Fibroblast of pulmonary artery (primary cell): ENCODE results near the gene IL3RA.
"Not testable (repeated sequence)": the region's sequence is repeated elsewhere in the genome, so short reads cannot be mapped to it uniquely, and the experiment has no call there.

Experiments
- DNase-seq: peaks from one replicate; pipeline ENCODE4 v3.0.0-alpha.2; 2010; ENCODE audit warnings: low read depth
- H3K4me3 ChIP-seq: replicated peaks from 2 replicates; pipeline ENCODE4 v1.5.1; 2011; ENCODE audit warnings: low read depth, mild to moderate bottlenecking, control low read depth, low read length, moderate library complexity
- TF ChIP-seq, protein P1 (sequence below): IDR thresholded peaks from 2 replicates; pipeline ENCODE4 v1.5.1; 2011; ENCODE audit warnings: mild to moderate bottlenecking, control low read depth, low read length, inconsistent platforms; ENCODE audit errors: missing control alignments

Gene IL3RA

DNA sequence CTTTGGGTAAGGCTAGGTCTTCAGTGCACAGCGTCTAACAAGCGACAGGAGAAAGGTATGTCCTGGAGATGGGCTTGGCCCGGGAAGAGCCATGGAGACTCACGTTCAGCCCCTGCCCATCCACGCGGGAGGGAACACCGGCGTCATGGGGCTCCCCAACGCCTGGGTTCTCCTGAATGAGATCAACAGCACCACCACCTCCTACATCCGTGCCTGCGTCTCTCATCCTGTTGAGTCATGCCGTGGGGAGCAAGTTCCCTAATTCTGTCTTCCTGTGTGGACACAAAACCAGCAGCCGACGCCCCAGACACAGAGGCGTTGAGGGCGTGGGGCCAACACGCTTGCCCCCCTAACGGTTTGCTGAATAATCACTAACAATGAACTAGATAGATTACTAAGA lies 20.1 kb upstream of the IL3RA start:
- no peak overlapping the region for H3K4me3 ChIP-seq
- TF ChIP-seq, protein P1, sequence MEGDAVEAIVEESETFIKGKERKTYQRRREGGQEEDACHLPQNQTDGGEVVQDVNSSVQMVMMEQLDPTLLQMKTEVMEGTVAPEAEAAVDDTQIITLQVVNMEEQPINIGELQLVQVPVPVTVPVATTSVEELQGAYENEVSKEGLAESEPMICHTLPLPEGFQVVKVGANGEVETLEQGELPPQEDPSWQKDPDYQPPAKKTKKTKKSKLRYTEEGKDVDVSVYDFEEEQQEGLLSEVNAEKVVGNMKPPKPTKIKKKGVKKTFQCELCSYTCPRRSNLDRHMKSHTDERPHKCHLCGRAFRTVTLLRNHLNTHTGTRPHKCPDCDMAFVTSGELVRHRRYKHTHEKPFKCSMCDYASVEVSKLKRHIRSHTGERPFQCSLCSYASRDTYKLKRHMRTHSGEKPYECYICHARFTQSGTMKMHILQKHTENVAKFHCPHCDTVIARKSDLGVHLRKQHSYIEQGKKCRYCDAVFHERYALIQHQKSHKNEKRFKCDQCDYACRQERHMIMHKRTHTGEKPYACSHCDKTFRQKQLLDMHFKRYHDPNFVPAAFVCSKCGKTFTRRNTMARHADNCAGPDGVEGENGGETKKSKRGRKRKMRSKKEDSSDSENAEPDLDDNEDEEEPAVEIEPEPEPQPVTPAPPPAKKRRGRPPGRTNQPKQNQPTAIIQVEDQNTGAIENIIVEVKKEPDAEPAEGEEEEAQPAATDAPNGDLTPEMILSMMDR = no peak
- DNase-seq = no peak

DNA sequence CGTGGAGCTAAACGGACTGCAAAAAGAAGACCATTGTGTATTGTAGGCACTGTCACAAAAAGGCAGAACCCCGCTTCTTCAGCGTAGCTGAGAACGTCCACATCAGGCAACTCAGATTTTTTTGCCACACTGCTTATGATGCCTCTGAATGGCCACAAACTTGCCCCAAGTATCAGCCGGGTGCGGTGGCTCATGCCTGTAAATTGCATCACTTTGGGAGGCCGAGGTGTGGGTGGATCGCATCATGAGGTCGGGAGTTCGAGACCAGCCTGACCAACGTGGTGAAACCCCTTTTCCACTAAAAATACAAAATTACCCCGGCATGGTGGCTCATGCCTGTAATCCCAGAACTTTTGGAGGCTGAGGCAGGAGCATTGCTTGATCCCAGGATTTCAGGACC lies 14.9 kb upstream of the IL3RA start:
- no peak overlapping the region for H3K4me3 ChIP-seq
- no peak for DNase-seq
- TF ChIP-seq, protein P1 = no peak

DNA sequence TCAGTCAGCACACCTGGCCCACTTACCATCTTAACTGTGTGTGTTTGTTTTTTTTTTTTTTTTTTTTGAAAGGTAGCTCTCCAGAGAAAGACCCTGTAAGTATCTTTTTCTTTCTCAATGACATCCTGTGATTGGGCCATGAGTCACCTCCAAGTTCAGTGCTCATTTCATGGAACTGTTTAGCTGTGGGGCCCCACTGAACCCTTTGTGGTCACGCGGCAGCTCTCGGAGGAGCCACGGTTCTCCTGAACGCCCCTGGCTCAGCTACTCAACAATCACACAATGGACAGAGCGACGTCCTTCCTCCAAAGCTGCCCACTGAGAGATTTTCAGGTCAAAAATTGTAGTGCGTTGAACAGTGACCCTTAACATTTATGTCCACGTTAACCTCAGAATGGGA lies 14.2 kb upstream of the IL3RA start:
- no peak for DNase-seq
- TF ChIP-seq, protein P1 = no peak
- no peak overlapping the region for H3K4me3 ChIP-seq

DNA sequence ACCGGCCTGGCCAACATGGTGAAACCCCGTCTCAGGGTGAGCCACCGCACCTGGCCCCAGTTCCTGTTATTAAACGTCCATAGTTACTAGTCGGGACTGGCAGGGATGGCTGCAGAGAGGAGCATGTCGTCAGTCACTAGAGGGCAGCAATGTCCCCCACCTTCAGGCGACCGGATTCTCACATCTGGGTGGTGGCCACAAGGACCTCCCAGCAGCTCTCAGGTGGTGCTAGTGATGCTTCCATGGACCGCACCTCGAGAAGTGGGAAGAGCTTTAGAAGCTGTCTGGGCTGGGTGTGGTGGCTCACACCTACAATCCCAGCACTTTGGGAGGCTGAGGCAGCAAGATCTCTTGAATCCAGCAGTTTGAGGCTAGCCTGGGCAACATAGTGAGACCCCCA lies 13.3 kb upstream of the IL3RA start:
- no peak overlapping the region for H3K4me3 ChIP-seq
- TF ChIP-seq, protein P1 = no peak
- DNase-seq = no peak

DNA sequence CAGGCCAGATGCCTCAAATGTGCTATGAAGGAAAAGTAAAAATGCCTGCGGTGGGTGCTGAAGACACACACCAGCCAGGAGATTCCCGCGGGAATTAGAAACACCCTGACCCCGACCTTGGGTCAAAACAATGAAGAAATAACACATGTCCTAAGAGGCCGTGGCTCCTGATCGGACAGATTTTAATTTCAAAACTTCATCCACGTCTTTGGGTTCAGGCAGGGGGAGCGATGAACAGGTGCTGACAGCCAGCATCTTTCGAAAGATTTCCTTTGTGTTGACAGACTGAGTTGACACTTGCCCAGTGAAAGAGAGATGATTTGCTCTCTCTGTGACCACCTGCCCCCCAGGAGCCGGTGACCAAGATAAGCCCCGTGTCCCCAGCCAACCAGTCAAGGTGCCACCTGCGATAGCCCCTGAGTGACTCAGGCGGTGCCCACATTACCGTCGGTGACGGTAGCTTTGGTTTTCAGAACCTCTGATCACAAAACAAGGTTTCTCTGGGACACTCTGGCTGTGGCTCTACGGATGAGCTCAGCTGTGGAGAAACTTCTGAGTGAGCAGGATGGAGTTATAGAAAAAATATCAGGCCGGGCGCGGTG lies 11.0 kb upstream of the IL3RA start:
- no peak for DNase-seq
- no peak overlapping the region for H3K4me3 ChIP-seq
- TF ChIP-seq, protein P1 = no peak

DNA sequence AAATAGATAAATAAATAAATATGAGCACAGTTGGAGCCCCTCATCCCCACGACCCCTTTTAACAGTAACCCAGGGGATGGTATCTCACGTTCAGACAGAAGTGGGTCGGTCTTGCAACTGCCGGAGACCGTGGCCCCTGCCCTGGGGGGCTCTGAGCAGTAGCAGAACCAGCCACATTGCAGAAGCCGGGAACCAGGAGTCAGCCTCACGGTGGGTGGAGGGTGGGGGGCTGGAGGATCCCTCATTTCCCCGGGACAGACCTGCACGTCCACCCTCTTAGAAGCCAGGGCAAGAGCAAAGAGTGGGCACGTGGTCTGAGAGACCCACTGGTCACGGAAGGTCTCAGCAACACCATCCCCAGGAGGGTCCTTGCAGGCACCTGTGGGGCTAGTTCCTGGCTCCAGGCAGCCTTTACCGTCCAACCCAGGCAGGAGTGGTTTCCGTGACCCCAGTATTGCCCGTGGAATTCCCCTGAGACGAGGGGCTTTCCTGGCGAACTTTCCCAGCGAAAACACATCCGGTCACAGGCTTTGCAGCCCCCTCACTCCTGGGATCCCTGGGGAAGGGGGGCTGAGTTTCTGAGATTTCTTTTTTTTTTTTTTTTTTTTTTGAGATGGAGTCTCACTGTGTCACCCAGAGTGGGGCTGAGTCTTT lies 8.8 kb upstream of the IL3RA start:
- DNase-seq = no peak
- H3K4me3 ChIP-seq = no peak overlapping the region
- TF ChIP-seq, protein P1 = no peak

DNA sequence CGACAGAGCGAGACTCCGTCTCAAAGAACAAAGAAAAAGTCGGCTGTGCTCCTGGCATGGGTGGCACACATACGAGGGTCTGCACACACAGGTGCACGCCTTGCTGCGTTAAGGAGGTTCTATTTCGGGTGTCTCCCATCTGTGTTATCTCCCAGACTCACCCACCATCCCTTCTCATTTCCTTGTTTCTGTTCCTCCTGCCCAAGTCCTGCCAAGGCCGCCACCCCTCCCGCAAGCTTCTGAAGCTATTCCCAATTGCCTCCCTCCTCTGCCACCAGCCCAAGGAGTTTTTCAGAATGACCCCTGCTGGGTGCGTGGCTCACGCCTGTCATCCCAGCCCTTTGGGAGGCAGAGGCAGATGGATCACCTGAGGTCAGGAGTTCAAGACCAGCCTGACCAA lies 6.0 kb upstream of the IL3RA start:
- no peak for DNase-seq
- H3K4me3 ChIP-seq = no peak overlapping the region
- TF ChIP-seq, protein P1 = no peak

DNA sequence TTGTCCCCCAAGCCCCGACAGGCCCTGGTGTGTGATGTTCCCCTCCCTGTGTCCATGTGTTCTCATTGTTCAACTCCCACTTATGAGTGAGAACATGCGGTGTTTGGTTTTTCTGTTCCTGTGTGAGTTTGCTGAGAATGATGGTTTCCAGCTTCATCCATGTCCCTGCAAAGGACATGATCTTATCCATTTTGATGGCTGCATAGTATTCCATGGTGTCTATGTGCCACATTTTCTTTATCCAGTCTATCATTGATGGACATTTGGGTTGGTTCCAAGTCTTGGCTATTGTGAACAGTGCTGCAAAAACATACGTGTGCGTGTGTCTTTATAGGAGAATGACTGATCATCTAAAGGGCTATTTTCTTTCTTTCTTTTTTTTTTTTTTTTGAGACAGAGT lies 4.2 kb upstream of the IL3RA start:
- H3K4me3 ChIP-seq, DNase-seq: not testable (repeated sequence)
